ENCODE measurements around the gene SH3BP1.
"Not testable (repeated sequence)": the region's sequence is repeated elsewhere in the genome, so short reads cannot be mapped to it uniquely, and the experiment has no call there.

The SH3BP1 gene, protein sequence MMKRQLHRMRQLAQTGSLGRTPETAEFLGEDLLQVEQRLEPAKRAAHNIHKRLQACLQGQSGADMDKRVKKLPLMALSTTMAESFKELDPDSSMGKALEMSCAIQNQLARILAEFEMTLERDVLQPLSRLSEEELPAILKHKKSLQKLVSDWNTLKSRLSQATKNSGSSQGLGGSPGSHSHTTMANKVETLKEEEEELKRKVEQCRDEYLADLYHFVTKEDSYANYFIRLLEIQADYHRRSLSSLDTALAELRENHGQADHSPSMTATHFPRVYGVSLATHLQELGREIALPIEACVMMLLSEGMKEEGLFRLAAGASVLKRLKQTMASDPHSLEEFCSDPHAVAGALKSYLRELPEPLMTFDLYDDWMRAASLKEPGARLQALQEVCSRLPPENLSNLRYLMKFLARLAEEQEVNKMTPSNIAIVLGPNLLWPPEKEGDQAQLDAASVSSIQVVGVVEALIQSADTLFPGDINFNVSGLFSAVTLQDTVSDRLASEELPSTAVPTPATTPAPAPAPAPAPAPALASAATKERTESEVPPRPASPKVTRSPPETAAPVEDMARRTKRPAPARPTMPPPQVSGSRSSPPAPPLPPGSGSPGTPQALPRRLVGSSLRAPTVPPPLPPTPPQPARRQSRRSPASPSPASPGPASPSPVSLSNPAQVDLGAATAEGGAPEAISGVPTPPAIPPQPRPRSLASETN

DNA sequence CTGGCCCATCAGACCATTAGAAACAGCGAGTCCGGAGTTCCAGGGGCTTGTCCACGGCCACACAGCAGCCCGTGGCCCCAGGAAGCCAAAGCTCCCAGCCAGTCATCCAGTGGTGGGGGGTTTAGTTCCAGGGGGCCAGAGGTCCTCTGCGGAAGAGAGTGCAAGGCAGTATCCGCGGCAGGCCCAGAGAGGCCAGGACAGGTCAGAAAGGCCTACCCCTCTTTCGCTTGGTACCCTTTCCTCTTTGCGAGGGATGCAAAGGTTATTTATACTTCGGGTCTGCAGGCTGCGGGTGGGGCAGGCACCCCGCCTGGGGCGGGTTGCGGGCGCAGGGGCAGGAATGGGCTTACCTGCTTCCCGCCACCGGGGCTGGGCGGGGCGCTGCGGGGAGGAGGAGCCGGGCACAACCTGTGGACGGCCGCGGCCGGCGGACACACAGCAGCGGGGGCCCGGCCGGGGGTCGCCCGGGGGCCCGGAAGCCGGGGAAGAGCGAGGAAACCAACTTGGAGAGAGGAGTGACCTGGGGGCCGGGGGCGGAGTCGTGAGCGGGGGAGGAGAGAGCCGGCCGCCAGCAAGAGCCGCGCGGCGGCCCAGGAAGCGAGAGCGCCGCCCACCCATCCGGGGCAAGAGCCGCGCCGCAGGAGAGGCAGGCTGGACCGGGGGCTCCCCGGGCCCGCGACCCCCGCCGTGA is at the start of gene SH3BP1:
Gene SH3BP1 (plus strand): TSS at position 600 of the 691 bp plus-strand sequence. CDS start 119 bp downstream, outside the sequence.
- DNase-seq (peak; percentile 73), ATAC-seq (peak; percentile 17)

DNA sequence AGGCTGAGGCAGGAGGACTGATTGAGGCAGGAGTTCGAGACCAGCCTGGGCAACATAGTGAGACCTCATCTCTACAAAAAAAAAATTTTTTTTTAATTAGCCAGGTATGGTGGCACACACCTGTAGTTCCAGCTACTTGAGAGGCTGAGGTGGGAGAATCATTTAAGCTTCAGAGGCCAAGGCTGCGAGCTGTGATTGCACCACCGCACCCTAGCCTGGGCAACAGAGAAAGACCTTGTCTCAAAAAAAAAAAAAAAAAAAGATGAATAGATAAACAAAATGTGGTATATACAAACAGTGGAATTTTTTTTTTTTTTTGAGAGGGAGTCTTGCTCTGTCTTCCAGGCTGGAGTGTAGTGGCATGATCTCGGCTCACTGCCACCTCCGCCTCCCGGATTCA is 48.4 kb upstream of the SH3BP1 start:
- DNase-seq, ATAC-seq: not testable (repeated sequence)

DNA sequence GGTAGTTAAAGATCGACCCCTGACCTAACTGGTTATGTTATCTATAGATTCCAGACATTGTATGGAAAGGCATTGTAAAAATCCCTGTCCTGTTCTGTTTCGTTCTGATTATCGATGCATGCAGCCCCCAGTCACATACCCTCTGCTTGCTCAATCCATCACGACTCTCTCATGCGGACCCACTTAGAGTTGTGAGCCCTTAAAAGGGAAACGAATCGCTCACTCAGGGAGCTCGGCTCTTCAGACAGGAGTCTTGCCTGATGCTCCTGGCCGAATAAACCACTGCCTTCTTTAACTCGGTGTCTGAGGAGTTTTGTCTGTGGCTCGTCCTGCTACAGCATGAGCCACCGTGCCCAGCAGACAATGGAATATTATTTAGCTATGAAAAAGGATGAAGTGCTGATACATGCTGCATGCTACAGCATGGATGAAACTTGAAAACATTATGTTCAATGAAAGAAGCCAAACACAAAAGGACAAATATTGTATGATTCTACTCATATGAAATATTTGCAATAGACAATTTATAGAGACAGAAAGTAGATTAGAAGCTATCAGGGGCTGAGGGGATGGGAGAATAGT is 47.6 kb upstream of the SH3BP1 start:
- DNase-seq (no peak), ATAC-seq (no peak)

DNA sequence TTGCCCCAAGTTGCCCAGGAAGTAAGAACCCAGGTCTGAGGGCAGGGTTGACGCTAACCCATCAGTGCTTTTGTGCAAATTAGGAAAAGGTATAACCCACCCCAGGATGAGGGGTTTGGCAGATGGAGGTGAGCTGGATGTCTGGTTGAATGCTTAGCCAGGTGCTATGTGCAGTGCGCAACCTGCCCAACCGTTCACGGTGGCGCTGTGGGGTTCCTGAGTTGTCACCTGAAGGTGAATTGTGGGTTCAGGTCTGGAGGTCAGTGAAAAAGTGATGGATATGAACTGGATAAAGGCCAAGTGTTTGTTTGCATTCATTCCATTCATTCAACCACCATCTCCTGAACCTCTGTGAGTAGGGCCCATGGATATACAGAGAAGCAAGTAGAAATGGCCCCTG is 45.2 kb upstream of the SH3BP1 start:
- no peak for DNase-seq
- no peak for ATAC-seq

DNA sequence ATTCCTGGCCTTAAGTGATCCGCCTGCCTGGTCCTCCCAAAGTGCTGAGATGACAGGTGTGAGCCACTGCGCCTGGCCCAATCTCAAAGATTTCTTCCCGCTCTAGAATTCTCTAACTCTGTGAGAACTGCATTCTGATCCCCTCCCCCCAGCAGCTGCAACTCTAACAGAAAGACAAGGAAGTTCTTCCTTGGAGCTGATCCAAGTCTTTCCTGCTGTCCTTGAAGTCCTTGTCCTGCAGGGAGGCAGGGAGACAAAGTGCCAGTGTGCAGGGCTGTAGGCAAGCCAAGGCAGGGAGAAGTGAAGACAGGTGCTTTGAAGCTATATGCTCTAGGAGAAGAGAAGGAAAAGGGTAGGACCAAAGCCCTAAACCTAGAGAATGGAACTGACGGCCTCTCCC is 40.3 kb upstream of the SH3BP1 start:
- no peak for DNase-seq
- ATAC-seq: no peak

DNA sequence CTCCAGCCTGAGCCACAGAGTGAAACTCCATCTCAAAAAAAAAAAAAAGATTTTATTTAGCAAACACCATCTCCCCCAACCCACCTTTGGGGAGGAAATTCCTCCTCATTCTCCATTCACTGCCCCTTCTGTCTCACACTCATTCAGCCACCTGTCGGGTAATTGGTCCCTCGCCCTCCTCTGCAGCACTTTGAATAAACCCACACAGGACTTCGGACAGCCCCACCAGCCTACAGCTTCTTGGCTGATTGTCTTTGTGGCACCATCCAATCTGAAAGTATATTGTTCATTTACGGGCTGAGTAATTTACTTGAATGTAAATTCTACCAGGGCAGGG is 38.3 kb upstream of the SH3BP1 start:
- DNase-seq (no peak), ATAC-seq (no peak)

DNA sequence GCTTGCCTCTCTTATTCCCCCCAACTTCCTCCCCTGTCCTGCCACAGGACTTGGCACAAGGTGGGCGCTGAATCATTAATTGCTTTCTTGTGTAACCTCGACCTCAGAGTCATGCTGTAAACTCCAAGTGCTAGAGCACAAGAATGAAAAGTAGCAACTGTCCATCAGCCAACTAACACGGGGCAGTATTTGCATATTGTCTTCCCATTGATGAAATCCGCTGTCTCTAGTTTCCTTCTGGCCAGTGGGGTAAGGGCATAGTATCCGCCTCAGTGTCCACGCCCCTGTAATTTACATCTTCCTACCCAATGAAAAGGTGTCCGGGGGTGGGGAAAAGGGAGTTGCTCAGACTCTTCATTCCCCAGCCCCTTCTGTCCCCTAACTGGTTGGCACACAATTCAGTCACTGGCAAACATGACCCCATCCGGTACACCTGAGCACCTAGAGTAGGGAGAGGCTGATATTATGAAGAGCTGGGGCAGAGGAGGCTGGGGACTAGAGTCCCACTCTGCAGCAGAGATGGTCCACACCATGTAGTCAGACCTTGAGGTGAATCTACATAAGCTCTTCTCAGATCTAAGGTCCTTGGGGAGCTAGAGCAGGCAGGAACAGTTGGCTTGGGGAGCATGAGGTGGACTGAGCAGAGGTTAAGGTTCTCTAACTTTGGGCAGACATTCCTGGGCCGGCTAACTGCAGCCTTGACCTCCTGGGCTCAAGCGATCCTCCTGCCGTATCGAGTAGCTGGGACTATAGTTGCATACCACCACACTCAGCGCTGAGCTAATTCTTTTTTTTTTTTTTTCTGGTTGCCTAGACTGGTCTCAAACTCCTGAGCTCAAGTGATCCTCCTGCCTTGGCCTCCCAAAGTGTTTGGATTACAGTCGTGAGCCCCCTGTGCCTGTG is 37.7 kb upstream of the SH3BP1 start:
- ATAC-seq (no peak), DNase-seq (no peak)

DNA sequence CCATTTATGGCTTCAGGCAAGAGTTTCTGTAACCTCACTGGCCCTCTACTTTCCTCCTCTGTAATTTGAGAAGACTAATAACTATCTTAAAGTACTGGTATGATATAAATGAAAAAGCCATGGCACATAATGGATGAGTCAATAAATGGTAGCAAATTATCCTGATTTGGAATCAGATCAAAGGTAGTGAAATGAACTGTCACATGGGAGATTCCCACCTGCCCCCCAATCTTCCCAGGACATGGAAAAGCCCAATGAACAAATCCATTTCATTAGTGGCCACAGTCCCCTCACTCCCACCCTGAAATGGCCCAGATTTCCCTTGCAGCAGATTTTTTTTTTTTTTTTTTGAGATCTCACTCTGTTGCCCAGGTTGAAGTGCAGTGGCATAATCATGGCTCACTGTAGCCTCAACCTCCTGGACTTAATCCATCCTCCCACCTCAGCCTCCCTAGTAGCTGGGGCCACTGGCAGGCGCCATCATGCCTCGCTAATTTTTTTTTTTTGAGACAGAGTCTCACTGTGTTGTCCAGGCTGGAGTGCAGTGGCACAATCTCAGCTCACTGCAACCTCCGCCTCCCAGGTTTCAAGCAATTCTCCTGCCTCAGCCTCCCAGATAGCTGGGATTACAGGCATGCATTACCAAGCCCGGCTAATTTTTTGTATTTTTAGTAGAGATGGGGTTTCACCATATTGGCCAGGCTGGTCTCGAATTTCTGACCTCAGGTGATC is 36.8 kb upstream of the SH3BP1 start:
- ATAC-seq, DNase-seq: not testable (repeated sequence)

DNA sequence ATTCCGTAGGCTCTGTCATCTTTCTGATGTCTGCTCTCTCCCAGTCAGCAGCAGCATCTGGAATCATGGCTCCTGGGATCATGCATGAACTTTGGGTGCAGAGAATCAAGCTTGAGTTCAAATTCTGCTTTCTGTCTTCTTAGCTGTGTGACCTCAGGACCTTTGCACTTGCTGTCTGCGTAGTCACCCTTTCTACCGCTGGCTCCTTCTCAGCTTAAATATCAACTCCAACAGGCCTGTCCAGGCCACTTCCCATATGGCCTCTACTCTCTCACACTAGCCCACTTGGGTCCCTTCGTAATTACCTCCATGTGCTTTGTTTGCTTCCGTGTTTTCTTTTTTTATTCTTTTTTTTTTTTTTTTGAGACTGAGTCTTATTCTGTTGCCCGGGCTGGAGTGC is 35.4 kb upstream of the SH3BP1 start:
- ATAC-seq: no peak

DNA sequence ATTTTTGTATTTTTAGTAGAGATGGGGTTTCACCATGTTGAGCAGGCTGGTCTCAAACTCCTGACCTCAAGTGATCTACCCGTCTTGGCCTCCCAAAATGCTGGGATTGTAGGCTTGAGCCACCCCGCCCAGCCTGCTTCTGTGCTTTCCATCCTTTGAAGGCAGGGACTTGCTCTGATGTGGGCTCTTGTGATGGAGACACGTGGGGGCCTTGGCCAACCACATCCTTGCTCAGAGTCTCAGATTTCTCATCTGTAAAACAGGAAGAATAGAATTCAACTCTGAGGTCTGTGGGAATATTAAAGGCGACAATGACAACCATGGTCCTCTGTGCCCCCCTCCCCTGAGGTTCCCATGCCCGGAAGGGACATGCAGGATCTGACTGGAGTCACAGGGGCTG is 34.6 kb upstream of the SH3BP1 start:
- DNase-seq (peak; percentile 50), ATAC-seq (no peak)

More for the DNA sequence above, 35.4 kb upstream of the SH3BP1 start:
- no peak for DNase-seq

DNA sequence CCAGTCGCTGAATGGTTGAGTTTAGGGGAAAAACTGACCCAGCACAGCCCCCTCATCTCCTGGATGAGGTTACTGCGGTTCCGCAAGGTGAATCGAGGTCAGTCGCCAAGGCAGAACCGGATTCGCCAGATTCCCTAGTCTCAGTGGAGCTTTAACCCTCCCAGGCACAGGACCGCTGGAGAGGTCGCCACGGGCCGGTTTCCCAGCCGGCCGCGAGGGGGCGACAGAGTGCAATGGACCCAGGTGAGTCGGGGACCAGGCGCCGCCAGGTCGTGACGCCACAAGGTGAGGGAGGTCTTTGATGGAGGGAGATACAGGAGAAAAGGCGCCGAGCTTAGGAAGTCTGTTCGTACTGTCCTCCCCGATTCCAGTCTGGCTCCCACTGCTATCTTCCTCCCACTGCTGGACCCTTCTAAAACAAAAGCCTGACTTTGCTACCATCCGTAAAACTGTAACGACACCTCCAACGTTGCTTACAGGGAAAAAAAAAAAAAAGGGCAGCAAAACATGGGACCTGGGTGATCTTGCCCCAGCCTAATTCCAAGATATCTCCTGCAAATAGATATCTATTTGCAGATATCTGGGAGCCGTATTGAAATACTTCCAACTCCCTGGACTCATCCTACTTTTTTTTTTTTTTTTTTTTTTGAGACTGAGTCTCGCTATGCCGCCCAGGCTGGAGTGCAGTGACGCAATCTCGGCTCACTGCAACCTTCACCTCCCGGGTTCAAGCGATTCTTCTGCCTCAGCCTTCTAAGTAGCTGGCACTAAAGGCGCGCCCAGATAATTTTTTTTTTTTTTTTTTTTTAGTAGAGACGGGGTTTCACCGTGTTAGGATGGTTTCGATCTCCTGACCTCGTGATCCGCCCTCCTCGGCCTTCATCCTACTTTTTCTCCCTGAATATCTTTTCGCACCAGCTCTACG is 32.2 kb upstream of the SH3BP1 start:
- DNase-seq: peak; percentile 96
- peak; percentile 21 for ATAC-seq

DNA sequence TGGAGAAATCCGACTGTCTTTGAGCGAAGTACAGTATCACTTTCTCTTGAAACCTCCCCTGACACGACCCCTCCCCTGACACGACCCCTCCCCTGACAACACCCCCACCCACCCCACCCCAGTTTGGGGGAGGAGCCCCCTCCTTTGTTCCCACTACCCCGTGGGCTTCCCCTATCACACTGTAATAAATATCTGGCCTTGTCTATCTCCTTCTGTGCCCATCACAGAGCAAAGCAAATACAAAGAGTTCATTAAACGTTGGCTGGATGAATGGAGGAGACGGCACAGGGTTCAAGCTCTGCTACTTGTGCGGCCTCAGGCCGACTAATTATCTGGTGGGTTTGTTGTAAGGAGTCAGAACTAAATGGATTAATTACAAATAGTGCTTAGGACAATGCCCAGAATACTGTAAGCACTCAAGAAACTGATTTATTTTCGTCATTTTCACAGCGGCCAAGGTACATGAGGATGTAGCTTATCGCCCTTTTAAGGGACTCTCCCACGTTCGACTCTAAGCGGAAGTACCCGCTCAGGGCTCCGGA is 31.5 kb upstream of the SH3BP1 start:
- no peak for ATAC-seq
- peak; percentile 30 for DNase-seq

DNA sequence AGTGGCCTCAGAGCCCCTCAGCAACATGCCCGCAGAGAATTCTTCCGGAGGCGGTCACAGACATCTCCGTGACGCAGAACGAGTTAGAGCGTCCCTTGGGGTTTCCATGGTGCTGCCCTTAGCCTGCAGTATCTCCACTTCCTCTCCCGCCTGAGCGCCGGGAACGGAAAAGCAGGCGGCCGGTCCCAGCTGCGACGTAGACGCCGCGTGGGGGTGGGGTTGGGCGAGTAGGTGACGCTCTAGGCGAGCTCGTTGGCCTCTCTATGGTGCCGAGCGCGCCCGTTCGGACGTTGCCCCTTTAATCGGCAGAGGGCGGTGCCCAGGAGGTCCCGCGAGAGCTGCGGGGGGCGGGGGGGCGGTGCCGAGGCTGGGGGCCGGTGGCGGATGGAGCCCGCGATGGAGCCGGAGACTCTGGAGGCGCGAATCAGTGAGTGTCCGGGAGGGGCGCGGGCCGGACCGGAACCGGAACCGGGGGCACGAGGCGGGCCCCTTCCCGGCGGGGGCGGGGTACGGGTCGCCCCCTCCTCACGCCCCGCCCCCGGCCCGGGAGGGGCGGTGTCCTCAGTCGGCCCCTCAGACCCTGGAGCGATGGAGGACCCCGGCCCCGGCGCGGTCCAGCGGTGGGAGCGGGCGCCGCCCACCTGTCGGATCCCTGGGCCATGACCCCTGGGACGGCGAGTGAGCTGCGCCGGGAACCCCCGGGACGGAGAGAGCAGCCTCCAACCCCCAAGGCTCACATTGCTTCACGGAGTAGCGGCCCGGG is 30.8 kb upstream of the SH3BP1 start, which contains the start of gene GGA1:
Gene GGA1 (plus strand): TSS at position 358 of the 763 bp plus-strand sequence. CDS start 27 bp downstream, at position 385.
- peak; percentile 97 for DNase-seq
- peak; percentile 91 for ATAC-seq

DNA sequence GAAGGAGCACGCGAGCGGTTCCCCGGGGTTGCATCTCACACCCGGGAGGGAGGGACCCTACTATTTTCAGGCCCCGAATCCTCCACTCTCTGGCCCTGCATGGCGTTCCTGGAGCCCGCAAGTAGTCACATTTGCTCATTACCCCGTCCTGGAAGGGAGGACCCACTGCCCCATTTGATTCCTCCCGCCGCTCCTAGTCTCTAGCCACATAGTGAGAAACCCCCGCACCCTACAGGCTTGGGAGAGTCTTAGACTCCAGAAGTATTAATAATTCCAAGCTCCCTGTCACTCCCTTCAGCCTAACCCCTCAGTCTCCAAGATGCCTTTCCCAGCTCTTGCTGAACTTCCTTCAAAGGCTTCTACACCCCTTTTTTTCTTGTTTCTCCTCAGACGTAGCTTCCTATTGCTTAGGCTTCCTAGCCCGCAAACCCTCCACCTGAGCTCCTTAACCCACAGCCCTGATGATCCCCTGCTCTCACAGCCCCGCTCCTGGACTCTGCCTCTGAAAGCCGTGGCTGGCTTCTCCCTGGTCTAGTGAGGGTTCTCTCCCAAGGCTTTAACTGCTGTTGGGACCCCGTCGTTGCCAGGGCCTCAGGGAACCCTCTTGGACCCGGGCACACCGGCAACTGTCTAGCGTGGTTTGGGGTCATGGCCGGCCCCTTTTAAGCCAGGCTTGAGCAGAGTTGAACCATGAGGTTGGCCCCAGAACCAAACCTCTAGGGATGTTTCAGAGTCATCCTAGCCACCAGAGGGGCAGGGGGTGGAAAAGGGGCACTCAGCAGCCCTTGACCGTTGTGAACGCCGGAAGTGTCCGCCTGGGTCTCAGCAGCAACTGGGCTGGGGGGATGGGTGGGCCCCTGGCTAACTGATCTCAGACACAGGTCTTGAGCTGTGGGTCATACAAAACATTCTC is 30.0 kb upstream of the SH3BP1 start:
- ATAC-seq: no peak
- peak; percentile 30 for DNase-seq

DNA sequence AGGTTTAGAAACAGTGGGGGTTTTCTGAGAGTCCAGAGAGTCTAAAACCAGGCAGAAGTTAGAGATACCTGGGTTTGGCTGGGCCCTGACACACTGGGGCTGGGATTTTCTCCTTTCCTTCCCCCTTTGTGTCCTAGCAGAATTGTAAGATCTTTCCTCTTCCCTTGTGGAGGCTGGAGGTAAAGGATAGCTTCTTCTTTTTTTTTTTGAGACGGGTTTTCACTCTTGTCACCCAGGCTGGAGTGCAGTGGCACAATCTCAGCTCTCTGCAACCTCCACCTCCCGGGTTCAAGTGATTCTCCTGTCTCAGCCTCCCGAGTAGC is 29.4 kb upstream of the SH3BP1 start:
- not testable (repeated sequence) for ATAC-seq, DNase-seq

DNA sequence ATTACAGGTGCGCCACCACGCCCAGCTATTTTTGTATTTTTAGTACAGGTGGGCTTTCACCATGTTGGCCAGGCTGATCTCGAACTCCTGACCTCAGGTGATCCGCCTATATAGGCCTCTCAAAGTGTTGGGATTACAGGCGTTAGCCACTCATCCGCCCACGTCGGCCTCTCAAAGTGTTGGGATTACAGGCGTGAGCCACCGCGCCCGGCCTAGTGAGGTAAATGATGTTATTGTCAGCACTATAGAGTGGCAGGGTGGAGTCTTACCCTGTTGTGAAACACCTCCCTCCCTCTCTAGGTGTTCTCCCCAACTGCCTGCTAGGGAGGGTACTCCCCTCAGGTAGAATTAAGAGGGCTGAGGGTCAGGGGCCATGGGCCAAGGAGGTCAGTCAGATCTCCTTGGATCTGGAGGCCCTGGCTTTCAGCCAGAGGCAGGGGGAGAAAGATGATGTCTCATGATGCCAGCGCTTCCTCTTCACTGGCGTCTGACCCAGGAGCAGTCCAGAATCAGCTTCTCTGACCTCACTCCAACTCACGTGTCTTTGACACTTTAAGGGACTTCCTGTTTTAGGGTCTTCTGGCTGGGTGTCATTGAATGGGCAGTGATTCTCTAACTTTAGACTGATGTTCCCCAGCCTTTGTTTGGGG is 28.9 kb upstream of the SH3BP1 start:
- DNase-seq (no peak), ATAC-seq (no peak)

DNA sequence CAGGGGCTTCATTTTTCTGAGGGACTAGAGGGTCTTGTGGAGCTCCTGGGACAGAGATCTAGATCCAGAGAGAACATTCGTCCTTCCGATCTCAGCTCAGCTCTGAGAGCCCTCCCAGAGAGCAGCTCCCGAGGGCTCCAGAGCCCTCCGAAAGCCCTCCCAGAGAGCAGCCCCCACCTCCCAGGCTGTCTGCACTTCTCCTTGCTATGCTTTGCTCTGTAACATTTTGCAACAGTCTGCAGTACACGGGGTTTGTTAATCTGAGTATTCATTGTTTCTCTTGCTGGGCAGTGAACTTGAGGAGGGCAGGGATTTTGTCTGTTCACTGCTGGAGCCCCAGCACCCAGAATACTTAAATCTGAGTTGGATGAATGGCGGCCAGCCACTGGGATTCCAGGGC is 28.3 kb upstream of the SH3BP1 start:
- DNase-seq (no peak), ATAC-seq (no peak)
